C4-2B (cell line): Measurements from ENCODE around the gene SLC16A11.

Experiments used
- CTCF ChIP-seq: fragments of 450-650 bp; conservative IDR thresholded peaks from 2 replicates; pipeline ENCODE4 v1.5.1; 2017; ENCODE audit warnings: mild to moderate bottlenecking
- ZFX ChIP-seq: fragments of 450-650 bp; IDR thresholded peaks from 2 replicates; pipeline ENCODE4 v1.6.1; 2017

- TF ChIP-seq CTCF: no peak
- TF ChIP-seq ZFX: no peak
Measured at GRCh38 chr17:7017827-7018200, 26.1 kb downstream of the SLC16A11 start.
